Spleen (tissue), 11 donors: ENCODE data around the gene VPS54. TPM values are rescaled to one million over a fixed set of nuclear protein-coding genes. Genes with fewer than 3 reads are reported as not detected.

Experiments used
- DNase-seq: peaks from one replicate; pipeline ENCODE4 v3.0.0-alpha.2; 2020
- H3K27ac ChIP-seq, 8 donors: fragments of 200-600 bp; sonication (generic) in 7 of 8; 1 replicate in 4 of 8; 2 replicates in 4 of 8; pipeline versions ENCODE4 v1.5.0 to v1.8.0; 2016 to 2021; ENCODE audit warnings: inconsistent platforms in 4 of 8, mild to moderate bottlenecking in 4 of 8, moderate library complexity in 1 of 8
- H3K27me3 ChIP-seq, 7 donors: fragments of 200-600 bp; sonication (generic) in 6 of 7; replicated peaks in 1 of 7; 1 replicate in 4 of 7; 2 replicates in 3 of 7; pipeline versions ENCODE4 v1.5.0 to v1.8.0; 2016 to 2021; ENCODE audit warnings: inconsistent platforms in 3 of 7, mild to moderate bottlenecking in 1 of 7
- H3K36me3 ChIP-seq, 6 donors: fragments of 200-600 bp; sonication (generic) in 5 of 6; 1 replicate in 4 of 6; 2 replicates in 2 of 6; pipeline versions ENCODE4 v1.5.0 to v1.8.0; 2016 to 2021; ENCODE audit warnings: inconsistent platforms in 2 of 6
- H3K4me1 ChIP-seq, 6 donors: fragments of 200-600 bp; sonication (generic) in 5 of 6; 1 replicate in 3 of 6; 2 replicates in 3 of 6; pipeline versions ENCODE4 v1.5.0 to v1.8.0; 2016 to 2021; ENCODE audit warnings: inconsistent platforms in 3 of 6
- H3K4me3 ChIP-seq, 8 donors: fragments of 200-600 bp; sonication (generic) in 7 of 8; 1 replicate in 4 of 8; 2 replicates in 4 of 8; pipeline versions ENCODE4 v1.5.0 to v1.8.0; 2016 to 2021; ENCODE audit warnings: inconsistent platforms in 4 of 8, mild to moderate bottlenecking in 4 of 8, moderate library complexity in 2 of 8
- H3K9me3 ChIP-seq, 8 donors: fragments of 200-600 bp; sonication (generic) in 7 of 8; 1 replicate in 4 of 8; 2 replicates in 4 of 8; pipeline versions ENCODE4 v1.5.0 to v1.8.0; 2016 to 2021; ENCODE audit warnings: inconsistent platforms in 4 of 8
- CTCF ChIP-seq, 11 experiments: fragments of 200-600 bp in 7 of 11; fragments of 450-650 bp in 4 of 11; sonication (generic) in 4 of 11; IDR thresholded peaks in 8 of 11; conservative IDR thresholded peaks in 3 of 11; 1 replicate in 7 of 11; 2 replicates in 4 of 11; pipeline versions ENCODE4 v1.4.0 to v1.8.0; 2016 to 2021; ENCODE audit warnings: antibody characterized with exemption in 11 of 11, inconsistent platforms in 4 of 11, mild to moderate bottlenecking in 1 of 11
- POLR2A ChIP-seq, 3 donors: fragments of 450-650 bp; IDR thresholded peaks; one replicate each; pipeline ENCODE4 v1.5.1; 2017; ENCODE audit warnings: antibody characterized with exemption in 3 of 3, mild to moderate bottlenecking in 1 of 3
- POLR2AphosphoS5 ChIP-seq, 3 donors: sonication (generic); formaldehyde crosslinking; IDR thresholded peaks; one replicate each; pipeline ENCODE4 v1.5.1; 2017; ENCODE audit warnings: antibody characterized with exemption in 3 of 3
- WGBS, 5 donors: extraction: QIAGEN DNeasy Blood & Tissue Kit in 3 of 5; methylation state at CpG; one replicate each; pipeline versions ENCODE4 v1.1.5 to v1.1.7; 2013 to 2018; 5-methylcytosine and 5-hydroxymethylcytosine counted together
- intact Hi-C: fragments of 100-400 bp; cut with DNase I; formaldehyde crosslinking; loops from one replicate; pipeline ENCODE4 v1.15.0; 2023; ENCODE audit warnings: low total_unique reads
- polyA plus RNA-seq, 3 donors: library from polyadenylated mRNA; stranded (reverse); fragments of 200-250 nt; gene quantifications; one replicate each; pipeline ENCODE4 v1.2.1, GENCODE V29; 2013
- total RNA-seq, 7 donors: library from RNA; depleted of rRNA in 3 of 7; stranded (reverse); fragments of >200 nt in 3 of 7; fragmentation: NEBNext Ultra II Directional in 4 of 7; extraction: Animal tissue kit (Norgen Biotek cat#: 25700) in 4 of 7; gene quantifications; one replicate each; pipeline versions ENCODE4 v1.1.0 to v1.2.1, GENCODE V29; 2016 to 2021
- donor health status: healthy with polysubstance abuse.
- donor health status: DM: no; HTN: no; CAD: no; lungs with moderate emphysema.
- donor health status: DM: no; HTN: no; CAD: no.
- donor health status: Bipolar disorder and iron deficiency.
- donor health status: healthy.
- donor health status: DM: no; HTN: no; CAD: no.
- donor health status: DM: yes; HTN: yes; CAD: no.

VPS54 gene
- total and polyA plus RNA-seq, 10 donors = 9.2 to 31.3 (median 23.8) TPM

GRCh38 chr2:63890678-63891077, 128.6 kb downstream of the VPS54 start:
- H3K36me3 ChIP-seq = peaks cover 0 to 100% (median 82%) of the 10 kb centered on the region in 6 donors
- WGBS, 5 donors = 82 to 90% (median 85%) methylated on average over 2 of the region's 2 CpGs

DNA sequence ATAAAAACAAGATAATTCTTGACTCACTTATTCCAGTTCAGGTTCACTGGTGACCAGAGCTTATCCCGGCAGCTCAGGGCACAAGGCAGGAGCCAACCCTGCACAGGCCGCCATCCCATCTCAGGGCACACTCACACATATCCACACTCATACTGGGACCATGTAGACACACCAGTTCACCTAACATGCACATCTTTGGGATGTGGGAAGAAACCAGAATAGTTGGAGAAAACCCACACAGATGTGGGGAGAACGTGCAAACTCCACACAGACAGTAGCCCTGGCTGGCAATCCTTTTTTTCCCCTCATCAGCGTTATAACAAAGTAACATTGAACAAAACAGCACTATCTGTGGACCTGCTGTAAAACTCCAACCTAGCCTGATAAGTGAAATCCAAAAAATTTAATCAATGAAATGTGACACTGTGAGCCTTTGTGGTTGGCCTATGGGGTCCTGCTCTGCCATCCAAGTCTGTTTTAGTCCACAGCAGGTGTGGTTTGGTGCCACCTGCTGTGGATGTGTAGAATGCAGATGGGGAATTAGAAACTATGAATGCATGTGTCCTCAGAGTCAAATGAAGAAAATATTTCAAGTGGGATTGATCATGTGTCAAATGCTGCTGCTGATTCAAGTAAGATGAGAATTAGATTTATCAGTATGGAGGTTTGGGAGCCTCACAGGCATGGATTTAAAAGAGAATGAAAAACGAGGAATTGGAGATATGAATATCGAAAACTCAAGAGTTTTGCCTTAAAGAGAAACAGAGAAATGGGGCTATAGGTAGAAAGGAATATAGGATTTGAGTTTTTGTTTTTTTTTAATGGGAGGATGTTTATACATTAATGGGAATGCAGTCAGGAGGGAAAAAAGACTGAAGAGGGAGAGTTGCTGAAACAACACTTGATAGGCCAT, 130.5 kb downstream of the VPS54 start:
- peaks cover 0 to 100% (median 85%) of the 10 kb centered on the region in 6 donors for H3K36me3 ChIP-seq
- DNase-seq = no peak
- intact Hi-C loops = no loop called here
- TF ChIP-seq CTCF (IDR thresholded peaks at IDR 0.05 in 8 of 11, conservative IDR thresholded peaks at IDR 0.05 in 3 of 11) = peak in 10 of 11 experiments; percentile 21 to 69 (median 56)
- no peak for TF ChIP-seq POLR2A (IDR thresholded peaks at IDR 0.05)
- no peak for TF ChIP-seq POLR2AphosphoS5 (IDR thresholded peaks at IDR 0.05)
- H3K9me3 ChIP-seq = no peaks in the 10 kb centered on the region
- no peaks in the 10 kb centered on the region for H3K27me3 ChIP-seq
- no peaks in the 10 kb centered on the region for H3K4me1 ChIP-seq
- no peak overlapping the region for H3K4me3 ChIP-seq
- 95 to 98% (median 95%) methylated on average over 6 of the region's 6 CpGs for WGBS, 5 donors
- H3K27ac ChIP-seq = no peak overlapping the region

More at GRCh38 chr2:63890678-63891077, 128.6 kb downstream of the VPS54 start:
- intact Hi-C loops = no loop called here
- TF ChIP-seq CTCF (IDR thresholded peaks at IDR 0.05 in 8 of 11, conservative IDR thresholded peaks at IDR 0.05 in 3 of 11) (no peak), POLR2A (IDR thresholded peaks at IDR 0.05) (no peak), POLR2AphosphoS5 (IDR thresholded peaks at IDR 0.05) (no peak)
- no peak for DNase-seq
- no peak overlapping the region for H3K27ac ChIP-seq
- no peaks in the 10 kb centered on the region for H3K9me3 ChIP-seq
- no peak overlapping the region for H3K4me3 ChIP-seq
- no peaks in the 10 kb centered on the region for H3K27me3 ChIP-seq
- no peaks in the 10 kb centered on the region for H3K4me1 ChIP-seq

DNA sequence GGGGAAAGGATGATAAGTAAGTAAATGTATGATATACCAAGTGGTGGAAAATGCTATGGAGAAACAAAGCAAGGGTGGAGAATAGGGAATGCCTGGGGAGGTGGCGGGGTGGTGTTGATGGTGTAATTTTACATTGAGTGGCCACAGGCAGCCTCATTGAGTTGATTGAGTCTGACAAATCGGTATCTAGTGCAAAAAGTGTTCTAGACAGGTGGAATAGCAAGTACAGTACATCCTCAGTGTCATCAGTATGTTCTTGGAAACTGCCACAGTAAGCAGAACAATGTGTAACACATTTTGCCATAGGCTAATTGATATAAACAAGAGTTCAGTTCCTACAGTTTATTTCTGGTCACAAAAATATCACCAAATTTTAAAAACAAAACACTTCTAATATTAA, 131.2 kb downstream of the VPS54 start:
- DNase-seq = no peak
- no peaks in the 10 kb centered on the region for H3K9me3 ChIP-seq
- peaks cover 0 to 100% (median 85%) of the 10 kb centered on the region in 6 donors for H3K36me3 ChIP-seq
- no peak for TF ChIP-seq POLR2A (IDR thresholded peaks at IDR 0.05)
- TF ChIP-seq POLR2AphosphoS5 (IDR thresholded peaks at IDR 0.05) = no peak
- no peak for TF ChIP-seq CTCF (IDR thresholded peaks at IDR 0.05 in 8 of 11, conservative IDR thresholded peaks at IDR 0.05 in 3 of 11)
- H3K27me3 ChIP-seq = no peaks in the 10 kb centered on the region
- intact Hi-C loops = no loop called here
- H3K4me3 ChIP-seq = no peak overlapping the region
- no peaks in the 10 kb centered on the region for H3K4me1 ChIP-seq
- WGBS, 5 donors = 93 to 96% (median 93%) methylated on average over 2 of the region's 2 CpGs
- H3K27ac ChIP-seq = no peak overlapping the region

DNA sequence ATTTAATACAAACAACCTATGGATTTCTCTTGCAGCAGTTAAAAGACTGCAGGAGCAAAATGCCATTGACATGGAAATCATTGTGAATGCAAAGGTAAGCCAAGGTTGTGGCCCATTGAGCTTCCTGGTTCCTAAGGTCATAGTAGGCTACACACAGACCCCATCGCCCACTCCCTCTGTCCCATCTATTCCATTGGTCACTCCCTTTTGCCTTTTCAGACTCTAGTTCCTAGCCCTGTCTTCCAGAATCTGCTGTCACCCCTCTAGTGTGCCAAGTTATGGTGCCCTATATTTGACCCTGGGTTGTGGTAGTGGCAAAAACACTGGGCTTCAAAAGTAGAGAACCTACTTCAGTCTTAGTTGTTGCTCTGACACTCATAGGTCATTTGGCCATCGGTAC, 132.8 kb downstream of the VPS54 start:
- H3K36me3 ChIP-seq = peaks cover 0 to 100% (median 82%) of the 10 kb centered on the region in 6 donors
- no peak overlapping the region for H3K4me3 ChIP-seq
- H3K4me1 ChIP-seq = no peaks in the 10 kb centered on the region
- 95 to 100% (median 98%) methylated on average over 2 of the region's 2 CpGs for WGBS, 5 donors
- intact Hi-C loops = no loop called here
- H3K27ac ChIP-seq = no peak overlapping the region
- H3K27me3 ChIP-seq = no peaks in the 10 kb centered on the region
- no peaks in the 10 kb centered on the region for H3K9me3 ChIP-seq
- DNase-seq = no peak
- no peak for TF ChIP-seq CTCF (IDR thresholded peaks at IDR 0.05 in 8 of 11, conservative IDR thresholded peaks at IDR 0.05 in 3 of 11)
- TF ChIP-seq POLR2AphosphoS5 (IDR thresholded peaks at IDR 0.05) = peak in 1 of 3 donors; percentile 8
